SU-DHL-6 (cell line): ENCODE results near the gene XYLT1.

ENCODE experiments used
- EZH2phosphoT487 ChIP-seq: fragments of 200-600 bp; sonication (generic), shearing (Covaris generic); conservative IDR thresholded peaks from 2 replicates; pipeline ENCODE4 v1.6.1; 2018; ENCODE audit warnings: mild to moderate bottlenecking, antibody characterized with exemption, low read length, moderate library complexity, mixed read lengths
- TF ChIP-seq, protein P1 (sequence below): fragments of 200-600 bp; sonication (generic); IDR thresholded peaks from one replicate; pipeline ENCODE4 v1.5.1; 2017; ENCODE audit warnings: antibody characterized with exemption, mild to moderate bottlenecking, low read length, moderate library complexity; ENCODE audit not compliant: insufficient read depth, poor library complexity, severe bottlenecking

DNA sequence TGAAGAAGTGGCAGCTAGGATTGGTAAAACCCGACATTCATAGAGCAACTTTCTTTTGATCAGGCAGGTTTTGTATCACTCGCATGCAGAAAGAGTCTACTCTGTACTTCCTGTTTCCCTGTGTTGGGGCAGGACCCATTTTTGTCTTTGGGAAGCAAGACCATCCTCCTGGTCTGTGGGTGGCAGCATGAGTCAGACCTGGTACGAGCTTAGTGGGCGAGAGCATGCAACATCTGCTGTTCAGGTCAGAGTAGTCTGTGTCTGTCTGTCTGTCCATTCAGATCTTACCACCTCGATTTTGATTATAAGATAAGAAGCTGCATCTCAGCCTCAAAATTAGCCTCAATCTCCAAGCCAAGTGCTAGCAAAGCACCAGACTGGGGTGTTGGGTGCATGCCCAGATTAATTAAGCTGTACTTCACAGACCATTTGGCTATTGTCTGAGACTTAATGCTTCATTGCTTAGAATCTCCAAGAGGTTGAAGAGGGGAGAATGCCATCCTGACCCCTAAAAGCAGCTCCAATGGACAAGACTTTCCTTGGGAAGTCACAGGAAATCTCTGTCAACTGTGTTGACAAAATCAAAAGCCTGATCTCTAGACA, 110.9 kb downstream of the XYLT1 start:
- TF ChIP-seq, protein P1, sequence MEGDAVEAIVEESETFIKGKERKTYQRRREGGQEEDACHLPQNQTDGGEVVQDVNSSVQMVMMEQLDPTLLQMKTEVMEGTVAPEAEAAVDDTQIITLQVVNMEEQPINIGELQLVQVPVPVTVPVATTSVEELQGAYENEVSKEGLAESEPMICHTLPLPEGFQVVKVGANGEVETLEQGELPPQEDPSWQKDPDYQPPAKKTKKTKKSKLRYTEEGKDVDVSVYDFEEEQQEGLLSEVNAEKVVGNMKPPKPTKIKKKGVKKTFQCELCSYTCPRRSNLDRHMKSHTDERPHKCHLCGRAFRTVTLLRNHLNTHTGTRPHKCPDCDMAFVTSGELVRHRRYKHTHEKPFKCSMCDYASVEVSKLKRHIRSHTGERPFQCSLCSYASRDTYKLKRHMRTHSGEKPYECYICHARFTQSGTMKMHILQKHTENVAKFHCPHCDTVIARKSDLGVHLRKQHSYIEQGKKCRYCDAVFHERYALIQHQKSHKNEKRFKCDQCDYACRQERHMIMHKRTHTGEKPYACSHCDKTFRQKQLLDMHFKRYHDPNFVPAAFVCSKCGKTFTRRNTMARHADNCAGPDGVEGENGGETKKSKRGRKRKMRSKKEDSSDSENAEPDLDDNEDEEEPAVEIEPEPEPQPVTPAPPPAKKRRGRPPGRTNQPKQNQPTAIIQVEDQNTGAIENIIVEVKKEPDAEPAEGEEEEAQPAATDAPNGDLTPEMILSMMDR = no peak
- TF ChIP-seq EZH2phosphoT487 = no peak
